ENCODE data around the gene CSRP1.

CSRP1 gene

DNA sequence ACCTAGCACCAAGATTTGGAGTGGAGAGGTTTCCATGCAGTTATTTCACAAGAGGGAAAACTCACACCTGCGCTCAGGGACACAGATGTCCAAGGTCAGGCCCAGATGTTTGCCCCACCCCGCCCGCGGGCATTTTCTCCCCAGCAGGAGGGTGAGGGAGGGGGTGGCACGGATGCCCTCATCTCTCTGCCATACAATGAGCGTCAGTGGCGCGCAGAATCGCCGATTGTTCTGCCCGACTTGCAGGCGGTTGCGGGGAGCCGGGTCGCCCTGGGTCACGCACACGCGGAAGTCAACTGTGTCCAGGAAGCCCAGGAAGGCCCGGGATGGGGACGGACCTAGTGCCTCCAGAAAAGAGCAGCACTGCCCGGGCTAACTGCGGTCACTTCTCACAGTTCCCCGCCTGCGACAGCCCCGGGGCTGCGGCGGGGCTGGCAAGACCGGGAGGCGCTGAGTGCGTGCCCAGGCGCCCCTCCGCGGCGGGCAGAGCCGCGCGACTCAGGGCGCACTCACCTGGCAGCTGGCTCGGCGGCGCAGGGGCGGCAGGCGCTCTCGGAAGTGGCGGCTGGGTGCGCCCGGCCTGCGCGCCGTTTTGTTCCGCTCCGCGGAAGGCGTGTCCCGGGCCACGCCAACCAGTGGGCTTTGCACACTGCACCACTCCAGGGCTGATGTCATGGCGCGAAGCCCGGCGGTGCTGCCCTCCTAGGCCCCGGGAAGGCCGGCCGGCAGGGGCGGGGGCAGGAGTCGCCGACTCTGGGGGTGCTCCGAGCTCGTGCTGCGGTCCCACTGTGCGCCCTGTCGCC is at the start of gene CSRP1:
CSRP1 (minus strand) TSS at position 567 of the 803 bp plus-strand sequence. CDS start 10,820 bp downstream, outside the sequence.
- DNase-seq (ENCODE audit: low read depth), result no peak
- TF ChIP-seq, protein P1, sequence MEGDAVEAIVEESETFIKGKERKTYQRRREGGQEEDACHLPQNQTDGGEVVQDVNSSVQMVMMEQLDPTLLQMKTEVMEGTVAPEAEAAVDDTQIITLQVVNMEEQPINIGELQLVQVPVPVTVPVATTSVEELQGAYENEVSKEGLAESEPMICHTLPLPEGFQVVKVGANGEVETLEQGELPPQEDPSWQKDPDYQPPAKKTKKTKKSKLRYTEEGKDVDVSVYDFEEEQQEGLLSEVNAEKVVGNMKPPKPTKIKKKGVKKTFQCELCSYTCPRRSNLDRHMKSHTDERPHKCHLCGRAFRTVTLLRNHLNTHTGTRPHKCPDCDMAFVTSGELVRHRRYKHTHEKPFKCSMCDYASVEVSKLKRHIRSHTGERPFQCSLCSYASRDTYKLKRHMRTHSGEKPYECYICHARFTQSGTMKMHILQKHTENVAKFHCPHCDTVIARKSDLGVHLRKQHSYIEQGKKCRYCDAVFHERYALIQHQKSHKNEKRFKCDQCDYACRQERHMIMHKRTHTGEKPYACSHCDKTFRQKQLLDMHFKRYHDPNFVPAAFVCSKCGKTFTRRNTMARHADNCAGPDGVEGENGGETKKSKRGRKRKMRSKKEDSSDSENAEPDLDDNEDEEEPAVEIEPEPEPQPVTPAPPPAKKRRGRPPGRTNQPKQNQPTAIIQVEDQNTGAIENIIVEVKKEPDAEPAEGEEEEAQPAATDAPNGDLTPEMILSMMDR (conservative IDR thresholded peaks at IDR 0.05; ENCODE audit: low read depth, low read length), result no peak
- peak within 1 kb of the TSS; percentile 59 for H3K4me3 ChIP-seq (ENCODE audit: low read length)

DNA sequence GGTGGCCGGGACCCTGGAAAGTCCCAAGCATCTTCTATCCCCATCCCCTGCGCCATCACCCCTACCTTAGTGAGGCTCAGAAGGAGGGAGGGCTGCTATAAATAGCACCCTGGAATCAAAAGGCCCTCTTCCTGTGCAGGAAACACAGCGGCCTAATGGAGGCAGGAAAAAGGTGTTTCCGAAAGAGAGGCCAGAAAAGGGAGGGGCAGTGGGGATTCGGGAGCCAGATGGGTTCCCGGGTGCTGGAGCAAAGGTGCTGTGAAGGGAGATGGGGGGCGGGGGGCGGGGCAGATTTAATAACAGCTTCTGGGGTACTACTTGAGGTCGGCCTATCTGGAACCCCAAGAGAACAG is 48.6 kb upstream of the CSRP1 start:
- no peak for DNase-seq (ENCODE audit: low read depth)
- H3K4me3 ChIP-seq (ENCODE audit: low read length), result no peak overlapping the region
- TF ChIP-seq, protein P1 (conservative IDR thresholded peaks at IDR 0.05; ENCODE audit: low read depth, low read length), result no peak

DNA sequence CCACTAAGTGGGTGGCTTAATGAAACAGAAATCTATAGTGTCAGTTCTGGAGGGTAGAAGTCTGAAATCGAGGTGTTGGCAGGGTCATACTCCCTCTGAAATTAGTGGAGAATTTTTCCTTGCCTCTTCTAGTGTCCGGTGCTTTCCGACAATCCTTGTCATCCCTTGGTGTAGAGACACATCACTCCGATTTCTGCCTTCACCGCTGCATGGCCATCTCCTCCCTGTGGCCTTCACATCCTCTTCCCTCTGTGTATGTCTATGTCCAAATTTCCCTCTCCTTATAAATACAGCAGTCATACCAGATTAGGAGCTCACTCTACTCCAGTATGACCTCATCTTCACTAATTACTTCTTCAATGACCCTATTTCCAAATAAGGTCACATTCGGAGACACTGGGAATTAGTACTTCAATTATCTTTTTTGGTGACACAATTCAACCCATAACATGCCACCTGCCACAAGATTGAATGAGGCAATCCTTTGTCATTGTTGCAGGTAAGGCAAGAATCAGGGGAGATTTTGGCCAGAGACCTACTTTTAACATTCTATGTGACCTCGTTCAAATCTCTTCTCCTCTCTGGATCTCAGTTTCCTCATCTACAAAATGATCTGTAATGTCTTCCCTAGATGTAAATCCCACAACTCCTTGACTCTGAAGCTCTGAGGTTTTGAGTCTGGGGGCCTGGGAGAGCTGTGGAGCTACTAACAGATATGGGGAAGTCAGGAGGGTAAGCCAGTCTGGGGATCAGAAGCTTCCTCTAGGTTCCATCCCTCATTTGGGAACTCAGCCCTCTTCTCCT is 48.1 kb upstream of the CSRP1 start:
- TF ChIP-seq, protein P1 (conservative IDR thresholded peaks at IDR 0.05; ENCODE audit: low read depth, low read length), result no peak
- DNase-seq (ENCODE audit: low read depth), result no peak
- no peak overlapping the region for H3K4me3 ChIP-seq (ENCODE audit: low read length)

DNA sequence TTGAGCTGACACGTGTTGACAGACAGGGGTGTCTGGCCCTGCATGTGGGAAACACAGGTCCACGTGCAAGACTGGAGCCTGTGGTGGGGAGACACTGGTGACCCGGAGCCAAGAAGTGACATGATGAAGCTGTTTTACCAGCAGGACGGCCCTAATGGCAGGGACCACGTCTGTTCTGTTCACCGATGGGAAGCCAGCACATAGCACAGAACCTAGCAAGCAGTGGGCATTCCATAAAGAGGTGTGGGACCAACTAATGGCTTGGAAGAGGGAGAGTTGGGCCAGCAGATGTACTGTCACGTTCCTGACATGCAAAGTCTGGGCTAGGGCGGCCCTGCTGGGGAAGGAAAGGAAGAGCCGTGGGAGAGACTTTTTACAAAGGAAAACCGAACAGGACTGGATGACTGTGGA is 47.3 kb upstream of the CSRP1 start:
- DNase-seq (ENCODE audit: low read depth), result no peak
- TF ChIP-seq, protein P1 (conservative IDR thresholded peaks at IDR 0.05; ENCODE audit: low read depth, low read length), result no peak
- H3K4me3 ChIP-seq (ENCODE audit: low read length), result no peak overlapping the region

DNA sequence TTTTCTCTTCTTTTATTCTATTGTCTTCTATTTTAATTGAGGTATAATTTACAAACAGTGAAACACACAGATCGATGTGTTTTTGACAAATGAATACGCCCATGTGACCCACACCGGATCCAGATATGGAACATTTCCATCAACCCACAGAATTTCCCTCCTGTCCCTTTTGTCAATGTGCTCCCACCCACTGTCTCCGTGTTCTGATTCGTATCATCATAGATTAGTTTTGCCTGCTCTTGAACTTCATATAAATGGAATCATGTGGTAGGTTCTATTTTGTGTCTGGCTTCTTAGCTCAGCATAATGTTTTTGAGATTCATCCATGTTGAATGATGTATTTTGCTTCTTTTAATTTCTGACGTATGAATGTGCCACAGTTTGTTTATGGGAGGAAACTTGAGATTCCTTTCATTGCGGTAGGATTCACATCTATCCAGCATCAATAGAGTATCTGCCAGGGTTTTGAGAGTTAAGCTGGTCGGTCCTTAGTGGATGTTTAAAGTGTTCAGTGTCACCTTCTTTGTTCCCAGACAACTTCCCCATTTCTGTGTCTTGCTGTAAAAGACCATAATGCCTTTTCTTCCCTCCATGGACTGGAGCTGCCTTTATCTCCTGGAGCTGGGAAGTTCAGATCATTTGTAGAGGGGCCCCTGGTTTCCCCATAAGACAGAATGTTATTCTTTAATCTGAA is 46.7 kb upstream of the CSRP1 start:
- no peak for DNase-seq (ENCODE audit: low read depth)
- TF ChIP-seq, protein P1 (conservative IDR thresholded peaks at IDR 0.05; ENCODE audit: low read depth, low read length), result no peak
- H3K4me3 ChIP-seq (ENCODE audit: low read length), result no peak overlapping the region

DNA sequence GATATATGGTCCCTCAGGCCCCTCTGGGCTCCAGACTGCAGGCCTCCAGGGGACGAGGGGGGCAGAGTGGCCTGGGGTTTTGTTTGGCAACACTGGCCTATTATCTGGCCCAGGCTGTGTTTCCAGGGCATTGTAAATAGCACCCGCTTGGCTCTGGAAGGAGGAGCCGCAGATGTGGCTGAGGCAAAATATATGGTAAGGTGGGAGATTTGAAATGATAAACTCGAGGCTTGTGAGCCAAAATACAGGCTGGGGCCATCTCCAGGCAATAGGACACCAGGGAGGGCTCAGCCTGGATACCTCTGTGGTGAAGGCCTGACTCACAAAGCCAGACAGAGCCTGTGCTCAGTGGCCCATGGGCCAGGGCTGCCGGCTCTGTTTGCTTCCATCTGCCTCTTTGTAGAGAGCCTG is 46.0 kb upstream of the CSRP1 start:
- no peak for DNase-seq (ENCODE audit: low read depth)
- H3K4me3 ChIP-seq (ENCODE audit: low read length), result no peak overlapping the region
- TF ChIP-seq, protein P1 (conservative IDR thresholded peaks at IDR 0.05; ENCODE audit: low read depth, low read length), result no peak
